ENCODE measurements around the gene PTPRG.

DNA sequence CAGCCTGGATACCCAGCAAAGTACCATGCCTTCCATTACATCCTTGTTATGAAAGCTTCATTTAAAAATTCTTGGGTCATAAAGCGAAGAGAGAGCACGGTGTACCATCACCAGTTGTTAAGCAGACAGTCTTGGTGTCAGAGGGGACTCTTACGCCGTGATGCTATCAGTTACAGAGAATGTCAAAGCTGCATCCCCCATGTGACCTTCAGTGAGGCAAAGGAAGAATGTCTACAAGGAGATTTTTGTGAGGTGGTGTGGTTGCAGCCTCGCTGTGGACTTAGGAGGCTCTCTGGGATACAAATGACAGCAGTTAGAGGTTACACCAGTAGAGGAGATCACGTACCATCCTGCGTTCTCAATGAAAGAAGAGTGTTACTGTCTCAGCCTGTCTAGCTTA lies 533.7 kb downstream of the PTPRG start:
- TF ChIP-seq TAF1 (IDR thresholded peaks at IDR 0.05; ENCODE audit: low read depth), result no peak
- TF ChIP-seq EP300 (IDR thresholded peaks at IDR 0.05; ENCODE audit: borderline replicate concordance), result no peak
- no peak for TF ChIP-seq TCF12 (IDR thresholded peaks at IDR 0.05; ENCODE audit: low read depth)
